HG03135 (cell line): ENCODE data around the gene IQCN.

Experiments
- ATAC-seq: cut with Tn5 transposase; IDR thresholded peaks from one replicate; pipeline ENCODE4 v1.9.1; 2021; ENCODE audit warnings: mild to moderate bottlenecking, moderate library complexity; ENCODE audit not compliant: unreplicated experiment

The IQCN gene

DNA sequence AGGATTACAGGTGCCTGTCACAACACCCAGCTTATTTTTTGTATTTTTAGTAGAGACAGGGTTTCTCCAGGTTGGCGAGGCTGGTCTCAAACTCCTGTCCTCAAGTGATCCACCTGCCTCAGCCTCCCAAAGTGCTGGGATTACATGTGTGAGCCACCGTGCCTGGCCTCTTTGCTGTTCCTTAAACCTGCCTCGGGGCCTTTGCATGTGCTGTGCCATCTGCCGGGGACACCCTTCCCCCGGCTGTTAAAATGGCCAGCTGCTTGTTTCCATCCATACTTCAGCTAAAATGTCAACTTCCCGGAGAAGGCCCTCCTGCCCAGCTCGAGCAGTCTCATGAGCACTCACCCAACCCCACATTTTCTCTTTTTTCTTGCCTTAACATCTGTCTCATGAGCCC lies 29.0 kb downstream of the IQCN start:
- ATAC-seq: no peak

DNA sequence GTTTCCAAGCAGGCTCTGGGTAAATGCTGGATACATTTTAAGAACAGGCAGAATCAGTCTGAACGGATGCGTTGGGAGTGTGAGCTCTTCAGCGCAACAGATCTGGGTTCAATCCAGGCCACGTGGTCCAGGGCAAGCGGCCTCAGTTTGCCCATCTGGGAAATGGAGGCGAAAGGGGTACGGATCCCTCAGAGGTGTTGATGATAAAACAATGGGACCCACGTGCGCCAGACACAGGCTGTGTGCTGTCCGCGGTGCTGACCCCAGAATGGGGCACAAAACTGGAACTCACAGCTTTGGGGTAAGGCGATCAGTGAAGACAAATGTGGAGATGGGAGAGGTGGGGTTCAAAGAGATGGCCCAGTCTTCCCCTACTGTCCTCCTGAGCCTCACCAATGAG lies 34.9 kb downstream of the IQCN start:
- ATAC-seq: no peak

DNA sequence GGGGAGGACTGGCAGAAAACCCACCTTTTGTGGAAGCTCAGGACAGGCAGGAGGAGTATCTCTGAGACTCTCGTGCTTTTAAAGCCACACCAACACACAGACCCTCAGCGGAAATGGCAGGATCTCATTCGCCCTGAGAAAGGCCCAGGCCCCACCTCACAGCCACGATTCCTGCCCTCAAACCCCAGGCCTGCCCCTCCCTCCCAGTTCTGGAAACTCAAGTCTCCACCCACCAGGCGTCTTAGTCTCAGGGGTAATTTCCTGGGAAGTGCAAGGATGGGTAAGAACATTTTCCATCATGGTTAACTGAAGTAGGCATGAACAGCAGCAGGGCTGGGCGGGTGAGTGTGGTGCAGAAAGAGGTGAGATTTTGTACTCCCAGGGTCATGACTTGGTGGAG lies 40.1 kb downstream of the IQCN start:
- no peak for ATAC-seq

DNA sequence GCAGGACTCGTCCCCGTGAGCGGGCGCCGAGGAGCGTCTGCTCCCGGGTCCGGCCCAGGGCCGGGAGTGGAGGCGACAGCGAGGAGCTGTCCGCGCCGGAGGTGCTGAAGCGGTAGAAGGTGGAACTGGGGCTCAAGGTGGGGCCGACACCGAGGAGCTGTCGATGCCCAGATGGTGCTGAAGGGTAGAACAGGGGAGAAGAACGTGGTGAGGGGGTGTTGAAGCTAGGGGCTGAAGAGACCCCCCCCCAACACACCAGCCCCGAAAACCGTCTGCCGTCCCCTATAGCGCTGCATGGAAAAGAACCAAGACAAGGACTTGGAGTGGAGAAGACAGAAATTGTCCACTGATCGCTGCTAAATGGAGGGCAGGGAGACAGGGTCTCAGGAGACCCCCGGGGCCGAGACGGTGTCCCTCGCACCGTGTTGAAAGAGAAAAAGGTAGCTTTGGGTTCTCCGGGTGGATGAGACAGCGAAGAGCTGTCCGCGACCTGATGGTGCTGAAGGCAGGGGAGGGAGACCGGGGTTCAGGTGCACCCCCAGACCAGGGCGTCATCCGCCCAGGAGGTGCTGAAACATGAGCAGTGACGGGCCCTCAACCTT lies 40.9 kb downstream of the IQCN start:
- ATAC-seq: no peak

DNA sequence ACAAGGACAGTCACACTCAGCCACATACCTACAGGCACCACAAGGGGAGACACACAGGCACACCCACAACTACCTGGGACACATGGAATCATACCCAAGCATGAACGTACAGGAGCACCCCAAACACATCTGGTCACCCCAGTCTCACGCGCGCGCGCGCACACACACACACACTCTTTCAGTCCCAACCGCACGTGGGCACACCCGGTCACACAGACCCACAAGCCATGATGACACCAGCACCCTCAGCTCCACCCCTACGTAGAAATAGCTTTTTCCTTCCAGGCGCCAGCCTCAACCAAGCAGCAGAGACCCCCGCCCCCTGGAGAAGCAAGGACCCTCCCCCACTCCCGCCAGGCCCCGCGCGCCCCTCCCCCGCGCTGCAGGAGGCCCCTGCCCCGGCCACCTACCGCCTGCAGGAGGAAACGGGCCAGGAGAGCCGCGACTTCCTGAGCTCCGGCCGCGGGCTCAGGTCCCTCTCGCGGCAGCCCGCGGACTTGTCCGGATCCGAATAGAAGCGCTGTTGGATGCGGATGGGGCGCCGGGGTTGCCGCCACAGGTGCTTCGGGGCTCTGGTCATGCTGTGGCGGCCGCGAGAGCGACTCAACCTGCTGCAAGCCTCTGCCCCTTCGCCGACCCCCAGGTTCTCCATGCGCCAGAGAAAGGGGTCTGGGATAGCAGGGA lies 41.6 kb downstream of the IQCN start:
- ATAC-seq: no peak

DNA sequence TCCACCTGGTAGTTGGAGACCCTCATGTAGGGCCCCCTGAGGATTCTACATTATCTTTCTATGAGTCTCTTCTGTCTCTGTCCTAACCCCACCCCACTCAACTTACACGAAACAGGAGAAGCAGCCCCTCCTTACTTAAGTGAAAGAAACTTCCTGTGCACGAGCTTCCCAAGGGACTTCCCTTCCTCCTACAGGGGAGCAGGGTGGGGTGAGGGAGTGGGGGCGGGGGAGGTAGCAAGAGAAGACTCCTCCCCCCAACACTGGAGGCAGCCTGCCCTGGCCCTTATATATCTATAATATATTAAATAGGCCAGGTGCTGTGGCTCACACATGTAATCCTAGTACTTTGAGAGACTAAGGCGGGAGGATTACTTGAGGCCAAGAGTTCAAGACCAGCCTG lies 42.5 kb downstream of the IQCN start:
- no peak for ATAC-seq

DNA sequence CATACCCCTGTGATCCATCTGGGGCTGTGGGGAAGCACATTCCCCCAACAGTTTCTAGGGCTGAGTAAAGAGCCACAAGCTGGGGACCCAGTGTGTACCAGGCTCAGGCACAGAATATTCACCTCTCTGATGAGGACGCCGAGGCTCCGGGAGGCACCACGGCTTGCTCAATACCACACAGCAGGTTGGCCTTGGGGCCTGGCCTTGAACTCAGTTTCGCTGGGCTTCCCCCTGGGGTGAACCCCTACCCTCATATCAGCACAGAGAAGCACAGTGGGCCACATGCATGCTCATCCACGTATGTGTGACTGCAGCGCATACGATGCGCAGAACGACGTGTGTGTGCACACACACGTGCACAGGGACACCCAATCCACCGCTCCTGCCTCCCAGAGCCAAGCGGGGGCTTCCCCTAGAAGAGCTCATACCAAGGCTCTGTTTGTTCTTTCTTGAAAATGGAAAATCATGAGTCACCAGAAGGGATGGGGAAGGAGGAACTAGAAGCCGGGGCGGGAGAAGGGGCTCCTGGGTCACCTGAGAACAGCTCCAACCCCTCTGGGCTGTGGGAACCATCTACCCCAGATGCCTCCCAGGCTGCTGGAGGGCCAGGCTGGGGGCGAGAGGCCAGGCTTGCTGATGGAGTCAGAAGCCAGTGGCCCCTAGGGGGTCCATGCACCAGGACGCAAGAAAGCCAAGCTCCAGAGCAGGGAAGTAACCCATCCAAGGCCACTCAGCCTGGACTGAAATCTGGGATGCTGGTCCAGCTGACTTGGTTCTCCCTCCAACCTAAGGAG lies 43.1 kb downstream of the IQCN start:
- no peak for ATAC-seq

DNA sequence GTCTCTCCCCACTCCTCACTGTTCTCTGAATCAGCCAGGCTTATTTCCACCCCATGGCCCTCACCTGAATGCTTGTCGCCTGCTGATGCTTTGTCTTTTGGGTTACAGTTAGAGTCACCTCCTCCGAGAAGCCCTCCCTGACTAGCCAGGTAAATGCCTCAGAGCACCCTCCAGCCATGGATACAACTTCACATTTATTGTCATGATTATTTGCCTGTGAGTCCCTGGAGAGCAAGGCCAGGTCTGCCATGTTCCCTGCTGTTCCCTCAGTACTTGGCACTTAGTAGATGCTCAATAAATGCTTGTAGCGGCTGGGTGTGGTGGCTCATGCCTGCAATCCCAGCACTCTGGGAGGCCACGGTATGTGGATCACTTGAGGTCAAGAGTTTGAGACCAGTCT lies 44.3 kb downstream of the IQCN start:
- no peak for ATAC-seq

DNA sequence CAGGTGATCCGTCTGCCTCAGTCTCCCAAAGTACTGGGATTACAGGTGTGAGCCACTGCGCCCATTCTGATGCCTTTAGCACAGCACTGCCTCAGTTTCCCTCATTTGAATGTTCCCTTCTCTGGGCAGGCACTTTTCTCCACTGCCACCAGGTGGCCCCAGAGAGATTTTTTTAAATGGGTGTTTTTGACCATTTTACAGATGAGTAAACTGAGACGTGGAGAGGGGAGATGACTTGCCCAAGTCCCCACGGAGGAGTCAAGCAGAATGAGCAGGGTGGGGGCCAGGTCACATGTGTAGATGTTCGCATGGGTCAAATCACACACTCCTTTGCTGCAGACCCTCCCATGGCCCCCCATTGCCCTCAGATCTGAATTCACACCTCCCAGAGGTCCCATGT lies 44.8 kb downstream of the IQCN start:
- no peak for ATAC-seq

DNA sequence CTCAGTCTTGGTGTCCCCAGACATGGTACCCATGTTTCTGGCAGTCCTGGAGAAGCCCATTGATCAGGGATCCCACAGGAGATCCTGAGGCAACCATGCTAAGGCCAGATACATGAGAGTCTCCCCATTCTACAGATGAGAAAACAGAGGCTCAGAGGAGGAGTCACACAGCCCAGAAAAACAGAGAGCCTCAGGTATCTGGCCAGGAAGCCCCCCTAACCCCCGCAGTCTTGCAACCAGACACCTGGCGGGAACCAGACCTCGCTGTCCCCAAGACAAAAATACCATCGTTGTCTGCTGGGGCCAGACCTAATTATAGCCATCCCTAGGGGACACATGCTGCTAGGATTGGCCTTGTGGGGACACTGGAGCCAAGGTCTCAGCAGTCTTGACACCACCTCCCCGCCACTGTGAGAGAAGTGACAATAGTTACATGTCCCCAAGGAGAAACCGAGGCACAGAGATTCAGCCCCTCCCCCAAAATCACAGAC lies 46.4 kb downstream of the IQCN start:
- ATAC-seq: no peak

DNA sequence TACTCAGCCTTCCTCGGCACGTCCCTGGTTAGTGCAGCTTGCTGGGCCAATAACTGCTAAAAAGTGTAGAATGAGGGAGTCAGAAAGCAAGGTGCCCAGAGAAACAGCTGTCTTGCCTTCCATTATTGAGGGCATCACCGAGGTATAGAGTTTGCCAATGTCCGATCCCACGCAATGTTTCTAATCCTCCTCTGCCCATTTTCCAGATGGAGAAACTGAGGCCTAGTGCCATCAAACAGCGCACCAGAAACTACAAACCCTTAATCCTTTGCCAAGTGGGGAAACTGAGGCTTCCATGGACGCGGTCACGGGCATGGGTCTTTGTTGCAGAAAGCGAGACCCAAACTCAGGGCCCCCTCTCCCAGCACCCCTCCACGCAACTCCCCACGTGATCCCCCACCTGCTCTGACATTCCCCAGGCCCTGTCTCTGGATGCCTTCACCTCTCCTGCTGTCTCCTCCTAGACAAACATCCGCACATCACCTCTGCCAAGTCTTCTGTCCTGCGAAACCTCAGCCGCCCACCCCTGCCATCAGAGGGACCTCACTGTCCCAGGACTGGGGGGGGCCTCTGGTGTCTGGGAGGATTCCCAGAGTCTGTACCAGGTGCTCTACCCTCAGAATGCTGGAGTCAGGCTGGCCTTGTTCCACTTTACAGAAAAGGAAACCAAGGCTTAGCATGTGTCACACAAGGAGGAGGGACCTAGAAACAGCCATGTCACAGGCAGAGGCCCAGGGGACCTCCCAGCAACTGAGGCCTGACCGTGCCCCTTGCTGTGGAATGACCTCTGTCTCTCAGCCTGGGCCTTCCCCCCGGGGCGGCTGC lies 47.1 kb downstream of the IQCN start:
- ATAC-seq: no peak

DNA sequence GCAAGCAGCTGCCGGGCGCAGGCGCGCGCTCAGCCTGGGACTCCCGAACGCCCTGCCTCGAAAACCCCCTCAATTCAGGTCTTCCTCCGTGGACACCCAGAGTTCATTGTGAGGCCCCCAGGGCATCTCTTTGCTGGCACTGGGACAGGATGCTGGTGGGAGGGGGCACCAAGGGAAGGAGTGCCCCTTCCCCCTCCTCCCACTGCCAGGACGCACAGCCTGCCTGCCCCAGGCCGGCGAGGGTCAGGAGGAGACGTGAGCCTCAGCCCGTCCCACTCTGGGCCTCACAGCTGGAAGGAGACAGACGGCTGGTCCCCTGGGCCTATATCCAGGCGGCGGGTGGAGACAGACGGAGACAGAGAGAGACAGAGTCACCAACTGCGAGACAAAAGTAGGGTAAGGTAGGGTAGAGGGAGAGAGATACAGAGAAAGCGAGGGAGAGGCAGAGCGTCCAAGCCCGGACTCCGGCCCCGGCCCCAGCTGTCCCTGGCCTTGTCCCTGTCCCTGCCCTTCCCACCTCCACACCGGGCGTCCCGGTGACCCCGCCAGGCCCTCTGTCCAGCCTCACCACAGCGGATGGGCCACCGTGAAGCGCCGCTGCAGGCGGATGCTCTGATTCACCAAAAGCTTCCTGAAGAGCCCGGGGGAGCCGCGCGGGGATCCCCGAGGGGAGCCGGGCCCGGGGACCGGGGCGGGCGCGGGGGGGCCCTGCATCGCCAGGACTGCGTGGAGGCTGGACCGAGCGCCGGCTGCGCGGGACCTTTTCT lies 48.4 kb downstream of the IQCN start, which contains the start of gene PDE4C:
Gene PDE4C (minus strand): TSS at position 737 of the 767 bp plus-strand sequence. CDS start 23 bp downstream, at position 714.
- ATAC-seq: no peak

DNA sequence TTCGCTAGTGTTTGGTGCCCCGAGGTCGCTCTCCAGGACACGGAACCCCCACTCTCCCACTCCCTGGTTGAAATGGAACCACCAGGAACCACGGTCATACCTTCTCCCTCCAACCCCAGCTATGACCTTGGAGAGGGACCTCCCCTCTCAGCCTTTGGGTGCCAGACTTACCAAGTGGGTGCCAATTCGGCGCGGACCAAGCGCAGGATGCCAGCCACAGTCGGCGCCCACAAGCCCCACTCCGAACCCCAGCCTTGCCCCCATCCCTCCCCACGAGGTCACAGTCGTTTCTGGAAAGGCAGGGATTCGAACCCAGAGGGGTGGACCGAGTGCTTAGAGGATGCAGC lies 48.9 kb downstream of the IQCN start:
- ATAC-seq: no peak

DNA sequence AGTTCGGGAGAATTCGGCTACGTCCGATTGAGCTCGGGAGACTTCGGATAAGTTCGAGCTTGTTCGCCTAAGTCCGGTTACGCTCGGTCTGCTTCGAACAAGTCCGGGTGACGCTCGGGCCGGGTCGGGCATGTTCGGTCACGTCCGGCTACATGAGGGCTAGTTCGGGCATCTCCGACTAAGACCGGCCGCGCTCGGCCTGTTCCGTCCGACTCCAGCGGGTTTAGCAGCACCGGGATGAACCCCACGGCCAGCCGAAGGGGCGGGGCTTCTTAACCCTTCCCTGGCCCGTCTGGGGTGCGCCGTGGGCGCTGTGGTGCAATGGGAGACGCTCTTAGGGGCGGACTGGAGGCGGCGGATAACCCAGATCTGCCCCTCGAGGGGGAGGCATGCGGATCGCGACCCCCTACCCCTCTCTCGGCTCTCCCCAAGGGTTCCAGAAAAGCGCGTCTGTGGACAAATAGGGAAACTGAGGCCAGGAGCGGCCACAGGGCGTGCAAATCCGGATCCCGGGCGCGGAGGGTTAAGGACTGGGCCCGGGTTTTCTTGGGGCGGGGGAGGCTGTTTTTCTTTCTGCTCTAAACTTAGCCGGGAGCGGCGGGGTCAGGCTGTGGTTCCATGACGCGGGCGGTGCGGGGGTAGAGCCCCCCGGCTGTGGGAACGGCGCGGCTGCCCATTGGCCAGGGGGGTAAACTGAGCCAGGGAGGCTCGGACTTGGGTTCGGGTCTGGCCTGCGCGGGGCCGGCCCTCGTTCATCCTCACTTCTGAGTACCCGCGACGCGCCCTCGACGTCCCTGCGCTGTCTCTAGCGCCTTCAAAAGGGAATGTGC lies 49.5 kb downstream of the IQCN start:
- ATAC-seq: peak; percentile 85

DNA sequence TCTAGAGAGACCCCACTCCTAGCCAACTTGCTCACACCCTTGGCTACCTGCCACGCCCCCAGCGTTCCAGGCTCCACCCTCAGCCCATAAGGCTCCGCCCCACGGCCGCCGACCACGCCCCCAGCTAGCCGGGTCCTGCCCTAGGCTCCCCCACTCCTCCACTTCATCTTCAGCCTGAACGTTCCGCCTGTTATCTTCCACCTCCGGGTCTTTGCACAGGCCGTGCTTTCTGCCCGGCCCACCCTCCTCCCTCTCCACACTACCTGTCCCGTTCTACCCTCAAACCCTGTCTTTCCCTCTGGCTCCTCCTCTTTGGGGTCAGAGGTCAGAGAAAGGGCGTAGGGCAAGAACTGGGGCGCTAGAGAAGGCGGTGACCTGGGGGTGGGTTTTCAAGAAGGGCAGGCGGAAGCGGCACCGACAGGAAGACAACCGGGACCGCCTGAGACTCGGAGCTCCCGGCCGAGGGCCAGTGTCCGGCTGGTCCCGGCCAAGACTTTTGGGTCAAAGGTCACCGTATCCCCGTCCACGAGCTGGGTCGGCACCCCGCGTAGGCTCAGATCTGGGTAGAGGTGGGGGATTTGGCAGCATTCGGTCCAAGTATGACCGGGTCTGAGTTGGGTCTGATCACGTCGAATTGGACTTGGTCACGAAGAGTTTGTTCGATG lies 50.3 kb downstream of the IQCN start:
- ATAC-seq: no peak

DNA sequence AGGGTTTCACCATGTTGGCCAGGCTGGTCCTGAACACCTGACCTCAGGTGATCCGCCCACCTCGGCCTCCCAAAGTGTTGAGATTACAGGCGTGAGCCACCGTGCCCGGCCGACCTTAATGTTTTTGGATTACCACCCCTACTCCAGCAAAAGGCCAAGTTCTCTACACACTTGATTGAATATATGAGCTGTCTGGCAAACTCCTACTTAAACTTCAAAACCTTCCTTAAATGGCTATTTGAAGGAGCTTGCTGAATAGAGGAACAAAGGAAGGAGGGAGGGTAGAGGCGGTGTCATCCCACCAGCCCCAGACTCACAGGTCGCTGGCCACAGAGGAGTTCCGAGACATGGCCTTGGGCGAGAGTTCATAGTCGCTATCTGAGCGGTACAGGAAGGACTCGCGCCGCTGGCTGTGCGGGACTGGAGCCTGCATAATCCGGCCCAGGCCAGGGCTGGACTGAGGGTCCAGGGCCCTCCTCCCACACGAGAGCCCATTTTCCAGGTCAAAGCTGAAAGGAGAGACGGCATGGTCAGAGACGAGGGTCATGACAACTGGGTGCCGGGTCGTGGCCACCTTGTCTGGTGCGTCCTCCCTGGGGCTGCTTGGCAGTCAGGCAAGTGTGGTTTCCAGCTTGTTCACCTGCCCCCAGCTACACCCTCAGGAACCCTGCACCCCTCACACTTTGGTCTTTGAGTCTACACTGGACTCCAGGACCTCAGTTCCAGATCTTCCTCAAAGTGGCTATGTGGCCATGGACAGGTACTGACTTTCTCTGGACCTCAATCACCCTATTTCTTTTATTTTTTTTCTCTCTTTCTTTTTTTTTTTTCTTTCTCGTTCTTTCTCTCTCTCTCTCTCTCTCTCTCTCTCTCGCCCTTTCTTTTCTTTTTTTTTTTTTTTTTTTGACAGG lies 52.2 kb downstream of the IQCN start:
- ATAC-seq: no peak

DNA sequence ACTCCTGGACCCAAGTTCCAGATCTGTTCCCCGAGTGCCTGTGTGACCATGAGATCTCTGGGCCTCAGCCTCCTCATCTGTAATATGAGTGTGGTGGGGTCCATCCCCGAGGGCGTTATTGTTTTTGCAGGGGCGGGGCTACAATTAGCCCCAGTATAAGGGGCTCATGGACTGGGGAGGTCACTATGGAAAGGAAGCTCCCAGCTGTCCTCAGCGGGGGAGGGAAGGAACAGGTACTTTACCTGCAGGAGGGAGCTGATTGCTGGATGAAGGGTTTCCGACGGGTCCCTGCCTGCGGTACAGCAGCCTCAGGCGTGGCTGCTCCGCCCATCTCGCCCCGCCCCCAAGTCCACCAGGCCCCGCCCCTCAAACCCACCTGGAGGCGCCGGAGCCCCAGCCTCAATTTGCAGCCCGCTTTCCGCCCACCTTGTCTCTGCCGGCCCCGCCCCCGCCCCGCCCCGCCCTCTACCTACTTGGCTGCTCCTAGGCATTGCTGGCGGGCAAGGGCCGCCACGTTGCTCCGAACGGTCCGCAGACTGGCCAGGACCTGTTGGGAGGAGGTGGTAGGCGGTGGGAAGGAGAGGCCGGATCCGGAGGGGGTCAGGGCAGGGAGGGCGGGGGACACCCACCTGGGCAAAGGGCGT lies 53.5 kb downstream of the IQCN start:
- no peak for ATAC-seq
